IPS DF 4.7 (cell line): ENCODE data around the gene TLCD3B.

Source experiments
- DNase-seq: peaks from one replicate; pipeline ENCODE4 v3.0.0-alpha.2; 2013; ENCODE audit warnings: low spot score; ENCODE audit errors: extremely low read depth

Gene TLCD3B, protein sequence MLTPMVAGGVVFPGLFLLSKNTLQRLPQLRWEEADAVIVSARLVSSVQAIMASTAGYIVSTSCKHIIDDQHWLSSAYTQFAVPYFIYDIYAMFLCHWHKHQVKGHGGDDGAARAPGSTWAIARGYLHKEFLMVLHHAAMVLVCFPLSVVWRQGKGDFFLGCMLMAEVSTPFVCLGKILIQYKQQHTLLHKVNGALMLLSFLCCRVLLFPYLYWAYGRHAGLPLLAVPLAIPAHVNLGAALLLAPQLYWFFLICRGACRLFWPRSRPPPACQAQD

GRCh38 chr16:30030841-30031413 is at the start of gene TLCD3B:
Gene TLCD3B (minus strand): TSS chr16:30031271. CDS start chr16:30030527, 744 bp downstream.
- no peak for DNase-seq

DNA sequence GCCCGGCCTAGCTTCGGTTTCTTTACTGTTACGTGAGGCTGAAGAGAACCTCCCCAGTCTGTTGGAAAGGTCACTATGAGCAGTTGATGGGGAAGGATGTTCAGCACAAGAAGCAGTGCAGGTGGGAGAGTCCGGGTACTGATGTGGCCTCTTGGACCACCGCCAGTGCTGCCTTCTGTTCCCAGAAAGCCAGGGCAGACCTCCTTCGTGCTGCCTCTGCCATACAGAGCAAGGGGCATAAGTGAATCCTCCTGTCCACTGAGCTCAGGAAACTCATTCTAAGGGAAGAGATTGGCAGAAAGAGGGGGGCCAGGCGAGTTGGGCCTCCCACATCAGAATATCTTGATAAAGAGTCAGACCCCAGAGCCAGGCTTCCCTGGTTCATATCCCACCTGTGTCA is 48.4 kb upstream of the TLCD3B start:
- no peak for DNase-seq

DNA sequence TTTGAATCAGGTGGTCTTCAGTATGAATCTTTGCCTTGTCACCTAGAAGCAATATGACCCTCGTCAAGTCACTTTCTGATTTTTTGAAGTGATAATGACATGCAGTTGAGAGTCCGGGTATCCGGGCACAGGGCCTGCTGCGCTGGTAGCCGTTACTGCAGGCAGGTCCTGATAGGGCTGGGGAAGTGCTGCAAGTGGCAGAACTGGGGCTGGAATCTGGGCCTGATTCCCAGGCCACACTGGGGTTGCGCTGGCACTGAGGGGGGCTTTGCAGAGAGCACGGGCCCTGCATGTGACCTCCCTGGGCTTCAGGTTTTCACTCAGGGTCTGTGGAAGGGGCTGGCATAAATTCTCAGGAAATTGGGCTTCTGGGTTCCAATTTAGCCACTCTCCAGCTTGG is 47.7 kb upstream of the TLCD3B start:
- DNase-seq = no peak

DNA sequence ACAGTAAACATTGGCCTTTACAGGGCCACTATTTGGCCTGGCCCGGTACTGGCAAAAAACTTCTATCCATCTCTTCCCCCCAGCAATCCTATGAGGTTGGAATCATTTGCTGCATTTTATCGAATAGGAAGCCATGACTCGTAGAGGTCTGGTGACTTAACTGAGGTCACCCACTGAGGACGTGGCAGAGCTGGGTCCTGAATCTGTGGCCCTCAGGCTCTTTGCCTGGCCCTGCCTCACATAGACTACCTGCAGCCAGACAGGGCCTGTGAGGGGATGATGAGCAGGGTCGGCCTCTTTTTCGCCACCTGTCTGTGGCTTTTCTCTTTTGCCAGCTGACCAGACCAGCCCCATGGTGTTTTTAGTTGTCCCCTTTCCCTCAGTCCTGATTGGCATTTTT is 46.6 kb upstream of the TLCD3B start:
- no peak for DNase-seq

GRCh38 chr16:30076276-30076791 is 45.3 kb upstream of the TLCD3B start:
- DNase-seq = no peak

GRCh38 chr16:30075503-30076275 is 44.6 kb upstream of the TLCD3B start, which contains the start of gene PPP4C:
Gene PPP4C (plus strand): TSS chr16:30075994. CDS start chr16:30076378, 384 bp downstream.
- no peak for DNase-seq

GRCh38 chr16:30070490-30070889 is 39.4 kb upstream of the TLCD3B start:
- no peak for DNase-seq

- no peak for DNase-seq
Observed at GRCh38 chr16:30069611-30070462, 38.8 kb upstream of the TLCD3B start.

DNA sequence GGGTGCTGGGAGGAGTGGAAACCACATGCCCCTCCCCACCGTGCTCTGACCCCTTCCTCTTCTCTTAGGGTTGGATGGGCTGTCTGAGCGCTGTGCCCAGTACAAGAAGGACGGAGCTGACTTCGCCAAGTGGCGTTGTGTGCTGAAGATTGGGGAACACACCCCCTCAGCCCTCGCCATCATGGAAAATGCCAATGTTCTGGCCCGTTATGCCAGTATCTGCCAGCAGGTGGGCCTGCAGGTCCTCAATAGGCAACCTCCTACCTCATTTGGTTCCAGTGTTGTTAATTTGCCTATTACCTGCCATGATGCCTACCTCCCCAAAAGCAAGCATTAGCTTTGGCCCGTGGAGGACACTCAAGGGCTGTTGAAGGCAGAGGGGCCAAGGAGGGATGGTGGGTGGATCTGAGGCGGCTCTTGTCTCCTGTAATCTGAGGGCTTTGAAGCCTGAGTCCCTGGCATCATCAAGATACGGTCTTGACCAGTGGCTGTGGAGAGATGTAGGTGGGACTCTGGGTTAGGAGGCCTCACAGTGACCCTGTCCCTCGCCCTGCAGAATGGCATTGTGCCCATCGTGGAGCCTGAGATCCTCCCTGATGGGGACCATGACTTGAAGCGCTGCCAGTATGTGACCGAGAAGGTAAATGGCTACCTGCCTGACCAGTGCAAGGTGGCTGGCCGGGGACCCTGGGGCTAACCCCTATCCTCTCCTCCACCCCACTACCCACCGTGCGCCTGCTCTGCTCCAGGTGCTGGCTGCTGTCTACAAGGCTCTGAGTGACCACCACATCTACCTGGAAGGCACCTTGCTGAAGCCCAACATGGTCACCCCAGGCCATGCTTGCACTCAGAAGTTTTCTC is 37.9 kb upstream of the TLCD3B start:
- no peak for DNase-seq

- no peak for DNase-seq
Observed at GRCh38 chr16:30068333-30068732, 37.3 kb upstream of the TLCD3B start.

- no peak for DNase-seq
Observed at GRCh38 chr16:30067584-30067916, 36.5 kb upstream of the TLCD3B start.

DNA sequence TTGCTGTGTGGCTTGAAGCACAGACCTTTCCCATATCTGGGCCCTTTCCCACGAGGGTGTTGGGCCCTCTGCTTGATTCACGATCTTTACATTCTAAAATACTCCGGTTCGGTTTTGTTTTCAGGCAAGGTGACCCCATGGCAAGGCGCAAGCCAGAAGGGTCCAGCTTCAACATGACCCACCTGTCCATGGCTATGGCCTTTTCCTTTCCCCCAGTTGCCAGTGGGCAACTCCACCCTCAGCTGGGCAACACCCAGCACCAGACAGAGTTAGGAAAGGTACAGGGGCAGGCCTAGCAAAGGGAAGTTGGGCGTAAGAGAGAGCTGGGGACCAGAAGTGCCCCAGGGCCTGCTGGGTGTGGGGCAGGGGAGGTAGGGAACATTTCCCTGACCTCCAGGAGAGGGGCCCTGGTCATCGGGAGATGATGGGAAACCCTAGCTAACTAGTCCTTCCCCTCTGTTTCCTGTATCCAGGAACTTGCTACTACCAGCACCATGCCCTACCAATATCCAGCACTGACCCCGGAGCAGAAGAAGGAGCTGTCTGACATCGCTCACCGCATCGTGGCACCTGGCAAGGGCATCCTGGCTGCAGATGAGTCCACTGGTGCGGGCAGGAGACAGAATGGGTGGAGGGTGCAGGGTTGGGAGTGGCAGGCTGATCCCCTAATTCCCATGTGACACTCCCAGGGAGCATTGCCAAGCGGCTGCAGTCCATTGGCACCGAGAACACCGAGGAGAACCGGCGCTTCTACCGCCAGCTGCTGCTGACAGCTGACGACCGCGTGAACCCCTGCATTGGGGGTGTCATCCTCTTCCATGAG is 35.9 kb upstream of the TLCD3B start:
- DNase-seq = no peak

GRCh38 chr16:30065943-30066760 is 35.1 kb upstream of the TLCD3B start:
- DNase-seq = no peak

- DNase-seq = no peak
Observed at GRCh38 chr16:30065102-30065942, 34.3 kb upstream of the TLCD3B start, which contains the start of gene ALDOA. Gene ALDOA (plus strand): TSS chr16:30065760. CDS start chr16:30066898, 1,138 bp downstream.

DNA sequence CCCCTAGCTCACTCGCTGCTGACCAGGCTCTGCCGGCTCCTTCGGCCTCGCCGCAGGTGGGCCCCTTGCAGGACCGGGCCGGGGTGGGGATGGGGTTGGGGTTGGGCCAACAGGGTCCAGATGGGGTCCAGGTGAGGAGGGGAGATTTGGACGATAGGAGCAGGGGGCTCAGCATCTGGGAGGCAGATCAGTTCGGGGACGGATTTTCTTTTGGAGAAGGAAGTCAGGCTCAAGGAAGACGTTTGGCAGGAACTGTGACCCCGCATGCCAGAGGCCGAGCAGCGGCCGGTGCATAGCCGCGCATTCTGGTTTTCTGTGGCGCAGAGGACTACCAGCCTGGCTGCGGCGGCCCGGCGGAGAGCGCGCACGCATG is 33.6 kb upstream of the TLCD3B start:
- DNase-seq = no peak

DNA sequence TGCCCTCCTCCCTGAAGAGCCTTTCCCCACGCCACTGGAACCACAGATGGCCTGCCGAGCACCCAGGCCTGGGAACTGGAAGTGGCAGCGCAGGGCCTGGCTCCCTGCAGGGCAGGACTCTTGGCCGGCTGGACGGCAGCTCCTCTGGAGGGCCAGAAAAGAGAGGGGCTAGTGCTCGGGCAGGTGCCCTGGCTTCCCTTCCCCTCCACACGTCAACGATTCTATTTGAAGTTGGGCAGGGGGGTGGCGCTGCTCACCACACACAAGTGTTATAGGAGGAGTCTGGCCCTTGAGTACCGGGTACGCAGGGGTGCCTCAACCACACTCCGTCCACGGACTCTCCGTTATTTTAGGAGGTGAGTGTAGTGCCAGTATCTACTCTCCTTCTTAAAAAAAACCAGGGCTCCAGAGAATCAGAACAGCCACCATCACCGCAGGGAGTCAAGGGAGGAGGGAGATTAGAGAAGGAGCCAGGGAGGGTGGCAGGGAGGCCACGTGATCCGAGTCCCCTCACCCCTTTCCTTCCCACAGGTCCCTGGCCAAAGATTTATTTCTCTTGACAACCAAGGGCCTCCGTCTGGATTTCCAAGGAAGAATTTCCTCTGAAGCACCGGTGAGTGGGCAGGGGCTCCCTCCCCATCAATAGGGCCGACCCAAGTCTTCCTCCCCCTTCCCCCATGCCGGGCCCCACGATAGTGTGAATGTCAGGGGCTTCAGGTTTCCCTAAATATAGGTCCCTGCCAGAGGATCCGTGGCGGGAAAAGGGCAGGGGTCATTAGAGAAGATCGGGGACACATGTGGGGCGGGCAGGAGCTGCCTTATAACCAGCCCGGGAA is 33.0 kb upstream of the TLCD3B start:
- no peak for DNase-seq
